Activated CD8-positive, alpha-beta memory T cell treated with anti-CD3 and anti-CD28 coated beads for 1 hour (primary cell): ENCODE results near the gene PRXL2C.
A peak's percentile ranks its signal among the peaks of the same experiment; 100 is the strongest.
"Not testable (repeated sequence)": the region's sequence is repeated elsewhere in the genome, so short reads cannot be mapped to it uniquely, and the experiment has no call there.

Experiments
- DNase-seq, 2 donors: peaks; one replicate each; pipeline ENCODE4 v3.0.0-alpha.2; 2020; ENCODE audit warnings: low read depth in 1 of 2; ENCODE audit errors: extremely low read depth in 1 of 2

The PRXL2C gene, protein sequence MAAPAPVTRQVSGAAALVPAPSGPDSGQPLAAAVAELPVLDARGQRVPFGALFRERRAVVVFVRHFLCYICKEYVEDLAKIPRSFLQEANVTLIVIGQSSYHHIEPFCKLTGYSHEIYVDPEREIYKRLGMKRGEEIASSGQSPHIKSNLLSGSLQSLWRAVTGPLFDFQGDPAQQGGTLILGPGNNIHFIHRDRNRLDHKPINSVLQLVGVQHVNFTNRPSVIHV

DNA sequence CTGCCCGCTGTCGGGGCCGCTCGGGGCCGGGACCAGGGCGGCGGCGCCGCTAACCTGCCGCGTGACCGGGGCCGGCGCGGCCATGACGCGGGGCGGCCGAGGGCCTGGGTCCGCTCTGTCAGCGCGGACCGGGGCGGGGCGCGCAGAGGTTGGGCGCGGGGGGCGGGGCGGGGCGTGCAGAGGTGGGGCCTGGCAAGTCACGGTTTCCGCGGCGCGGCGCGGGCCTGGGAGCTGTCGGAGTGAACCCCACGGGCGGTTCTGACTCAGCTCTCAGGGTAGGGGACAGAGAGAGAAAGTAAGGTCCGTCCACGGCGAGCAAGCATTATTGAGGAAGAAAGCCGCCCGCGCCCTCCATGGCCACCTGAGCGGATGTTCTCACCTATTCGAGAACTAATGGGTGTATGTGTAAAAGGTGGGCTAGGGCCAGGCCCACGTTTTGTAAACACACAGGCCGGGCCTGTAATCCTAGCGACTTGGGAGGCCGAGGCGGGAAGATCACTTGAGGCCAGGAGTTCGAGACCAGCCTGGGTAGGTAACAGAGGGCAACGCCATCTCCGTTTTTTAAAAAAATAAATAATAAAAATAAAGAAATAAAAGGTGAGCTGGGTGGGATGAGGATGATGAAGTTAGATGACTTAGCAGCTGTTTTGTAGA, at the start of gene PRXL2C:
PRXL2C (minus strand) TSS at position 120 of the 654 bp plus-strand sequence; CDS start at position 84, 36 bp downstream.
- DNase-seq = peak; percentile 70 to 81

DNA sequence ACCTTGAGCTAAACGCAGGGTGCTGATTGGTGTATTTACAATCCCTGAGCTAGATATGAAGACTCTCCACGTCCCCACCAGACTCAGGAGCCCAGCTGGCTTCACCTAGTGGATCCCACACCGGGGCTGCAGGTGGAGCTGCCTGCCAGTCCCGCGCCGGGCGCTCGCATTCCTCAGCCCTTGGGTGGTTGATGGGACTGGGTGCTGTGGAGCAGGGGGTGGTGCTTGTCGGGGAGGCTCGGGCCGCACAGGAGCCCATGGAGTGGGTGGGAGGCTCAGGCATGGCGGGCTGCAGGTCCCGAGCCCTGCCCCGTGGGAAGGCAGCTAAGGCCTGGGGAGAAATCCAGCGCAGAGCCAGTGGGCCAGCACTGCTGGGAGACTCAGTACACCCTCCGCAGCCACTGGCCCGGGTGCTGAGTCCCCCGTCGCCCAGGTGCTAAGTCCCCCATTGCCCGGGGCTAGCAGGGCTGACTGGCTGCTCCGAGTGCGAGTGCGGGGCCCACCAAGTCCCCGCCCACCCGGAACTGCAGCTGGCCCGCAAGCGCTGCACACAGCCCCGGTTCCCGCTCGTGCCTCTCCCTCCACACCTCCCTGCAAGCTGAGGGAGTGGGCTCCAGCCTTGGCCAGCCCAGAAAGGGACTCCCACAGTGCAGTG, 45.7 kb upstream of the PRXL2C start:
- not testable (repeated sequence) for DNase-seq

DNA sequence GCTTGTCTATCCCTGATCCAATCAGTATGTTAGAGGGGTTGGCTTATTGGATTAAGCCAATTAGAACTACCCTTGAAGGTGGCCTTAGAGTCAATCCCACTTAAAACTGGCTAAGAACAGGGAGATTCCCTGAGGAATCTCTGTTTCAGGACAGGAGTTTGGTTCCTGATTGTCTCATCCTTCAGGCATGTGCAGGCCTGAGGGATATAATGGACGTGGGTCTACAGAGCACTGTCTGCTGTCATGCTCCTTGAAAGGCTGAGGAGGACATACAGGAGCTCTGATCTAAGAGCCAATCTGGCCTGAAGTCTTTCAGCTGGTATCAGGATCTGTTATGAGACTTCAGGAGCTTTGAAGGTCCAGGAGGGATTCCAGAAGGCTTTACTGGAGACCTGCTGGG, 36.2 kb upstream of the PRXL2C start:
- no peak for DNase-seq

DNA sequence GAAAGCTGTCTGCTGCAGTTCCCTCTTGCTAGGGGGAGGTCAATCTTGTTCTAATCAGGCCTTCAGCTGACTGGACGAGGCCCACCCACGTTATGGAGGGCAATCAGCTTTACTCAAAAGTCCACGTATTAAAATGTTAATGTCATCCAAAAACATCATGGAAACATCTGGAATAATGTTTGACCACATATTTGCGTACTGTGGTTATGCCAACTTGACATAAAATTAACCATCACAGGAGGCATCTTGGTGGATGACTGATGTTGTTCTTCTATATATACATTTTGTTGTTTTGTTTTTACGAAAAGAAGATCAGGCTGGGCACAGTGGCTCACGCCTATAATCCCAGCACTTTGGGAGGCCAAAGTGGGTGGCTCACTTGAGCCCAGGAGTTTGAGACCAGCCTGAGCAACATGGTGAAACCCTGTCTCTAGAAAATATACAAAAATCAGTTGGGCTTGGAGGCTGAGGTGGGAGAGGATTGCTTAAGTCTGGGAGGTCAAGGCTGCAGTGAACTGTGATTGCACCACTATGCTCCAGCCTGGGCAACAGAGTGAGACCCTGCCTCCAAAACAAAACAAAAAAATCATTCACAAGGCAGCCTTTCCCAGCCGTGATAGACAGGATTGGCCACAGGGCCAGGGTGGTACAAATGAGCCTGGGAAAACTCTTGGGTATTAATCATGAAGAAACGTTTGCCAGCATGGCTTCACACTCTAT, 33.8 kb upstream of the PRXL2C start:
- no peak for DNase-seq

DNA sequence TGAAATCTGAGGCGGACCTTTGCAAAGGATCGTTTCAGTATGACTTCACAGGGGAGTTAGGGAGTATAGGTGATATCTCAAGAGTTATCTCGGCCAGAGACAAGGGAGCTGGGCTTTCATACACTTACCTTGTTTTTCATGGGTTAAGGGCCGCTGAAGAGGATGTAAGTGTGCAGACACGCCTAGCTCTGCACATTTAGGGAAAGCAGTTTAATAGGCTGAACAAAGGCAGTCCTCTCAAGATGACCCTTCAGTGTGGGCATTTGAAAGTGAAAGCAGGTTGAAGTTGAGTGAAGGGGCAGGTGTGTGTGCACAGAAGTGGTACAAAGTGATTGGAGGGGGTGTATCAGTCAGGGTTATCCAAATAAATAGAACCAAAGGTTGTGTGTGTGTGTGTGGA, 33.1 kb upstream of the PRXL2C start:
- no peak for DNase-seq

DNA sequence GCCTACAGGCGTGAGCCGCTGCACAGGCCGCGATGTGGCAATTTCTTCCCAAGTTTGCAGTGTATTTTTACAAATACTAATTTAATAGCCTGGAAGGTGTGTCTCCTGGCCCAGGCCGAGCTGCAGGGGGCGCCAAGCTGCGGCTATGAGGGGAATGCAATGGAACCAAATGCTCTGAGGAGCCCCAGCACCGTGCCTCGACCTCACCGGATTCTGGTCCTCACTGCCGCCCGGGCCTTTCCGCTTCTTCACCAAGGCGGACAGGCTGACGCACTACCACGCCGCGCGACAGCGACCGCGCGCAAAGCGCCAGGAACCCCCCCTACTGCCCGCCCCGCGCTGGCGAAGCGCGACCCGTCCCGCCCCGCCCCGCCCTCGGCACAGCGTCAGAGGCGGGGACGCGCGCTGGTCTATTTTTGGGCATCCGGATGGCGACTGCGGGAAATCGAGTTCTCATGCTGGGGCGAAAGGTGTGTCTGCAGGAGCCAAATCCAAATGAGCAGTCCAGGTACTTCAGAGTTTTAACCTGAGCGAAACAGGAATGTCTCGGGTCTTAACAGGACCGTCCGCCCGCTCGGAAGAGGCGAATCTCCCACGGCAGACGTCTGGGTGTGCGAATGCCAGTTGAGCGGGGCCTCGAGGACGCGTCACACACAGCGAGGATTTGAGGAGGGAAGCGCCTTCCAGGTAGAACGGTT, 31.7 kb upstream of the PRXL2C start:
- peak; percentile 49 to 51 for DNase-seq

DNA sequence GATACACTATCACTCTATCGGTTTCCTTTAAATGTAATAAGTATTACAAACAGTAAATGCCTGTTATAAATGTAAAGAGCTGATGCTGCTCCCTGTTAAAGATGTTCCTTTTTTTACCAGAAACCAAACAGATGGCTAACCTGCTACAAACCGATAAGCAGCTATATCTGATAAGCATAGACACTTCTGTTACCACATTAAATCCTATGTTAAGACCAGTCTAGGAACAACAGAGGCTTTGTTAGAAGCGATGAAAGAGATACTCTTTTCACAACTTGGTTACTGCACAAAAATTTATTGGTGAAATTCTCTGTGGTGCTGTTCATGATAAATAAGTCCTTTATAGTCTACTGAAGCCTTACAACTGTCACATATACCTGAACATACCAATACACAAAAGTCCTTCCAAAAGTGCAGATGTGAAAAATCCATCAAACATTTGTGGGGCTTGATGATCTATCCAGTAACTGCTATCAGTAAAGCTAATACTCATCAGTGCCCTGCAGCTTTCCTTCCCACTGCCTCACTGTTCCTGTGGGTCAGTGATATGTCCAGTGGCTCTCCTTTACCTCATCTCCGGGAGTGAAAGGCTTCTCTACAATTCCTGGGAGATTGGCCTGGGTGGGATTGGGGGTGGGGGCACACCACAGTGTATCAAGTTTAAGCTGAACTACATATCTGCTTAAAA, 25.8 kb upstream of the PRXL2C start:
- no peak for DNase-seq

DNA sequence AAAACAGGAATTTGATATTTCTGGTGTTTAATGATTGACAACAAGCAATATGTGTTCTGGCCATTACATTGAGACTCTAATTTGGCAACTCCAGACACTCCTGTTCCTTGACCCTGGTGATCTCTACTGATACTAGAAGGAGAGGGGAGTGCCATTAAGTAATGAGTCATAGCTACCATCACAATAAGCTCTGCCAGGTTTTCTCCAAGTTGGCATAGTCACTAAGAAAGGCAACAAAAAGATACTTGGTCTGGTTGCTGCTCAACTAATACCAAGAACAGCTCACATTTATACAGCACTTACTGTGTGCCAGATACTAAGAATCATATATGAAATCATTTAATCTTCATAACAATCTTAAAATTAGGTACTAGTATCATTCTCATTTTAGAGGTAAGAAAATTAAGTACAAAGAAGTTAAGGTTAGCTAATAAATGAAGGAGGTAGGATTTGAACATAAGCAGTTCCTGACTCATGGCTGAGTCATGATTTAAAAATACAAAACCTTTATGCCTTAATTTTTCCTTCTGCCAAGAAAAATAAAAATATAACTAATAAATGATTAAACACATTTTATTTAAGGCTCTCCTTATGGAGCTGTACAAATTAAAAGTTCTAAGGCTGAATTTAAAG, 19.9 kb upstream of the PRXL2C start:
- no peak for DNase-seq

DNA sequence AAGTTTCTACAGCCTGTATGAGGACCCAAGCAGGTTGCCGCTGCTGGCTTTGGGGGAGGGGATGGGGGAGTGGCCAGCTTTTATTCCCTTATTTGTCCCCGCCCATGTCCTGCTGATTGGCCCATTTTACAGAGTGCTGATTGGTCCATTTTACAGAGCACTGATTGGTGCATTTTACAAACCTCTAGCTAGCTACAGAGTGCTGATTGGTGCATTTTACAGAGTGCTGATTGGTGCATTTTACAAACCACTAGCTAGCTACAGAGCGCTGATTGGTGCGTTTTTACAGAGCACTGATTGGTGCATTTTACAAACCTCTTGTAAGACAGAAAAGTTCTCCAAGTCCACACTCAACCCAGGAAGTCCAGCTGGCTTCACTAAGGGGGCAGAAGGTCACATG, 18.7 kb upstream of the PRXL2C start:
- not testable (repeated sequence) for DNase-seq

DNA sequence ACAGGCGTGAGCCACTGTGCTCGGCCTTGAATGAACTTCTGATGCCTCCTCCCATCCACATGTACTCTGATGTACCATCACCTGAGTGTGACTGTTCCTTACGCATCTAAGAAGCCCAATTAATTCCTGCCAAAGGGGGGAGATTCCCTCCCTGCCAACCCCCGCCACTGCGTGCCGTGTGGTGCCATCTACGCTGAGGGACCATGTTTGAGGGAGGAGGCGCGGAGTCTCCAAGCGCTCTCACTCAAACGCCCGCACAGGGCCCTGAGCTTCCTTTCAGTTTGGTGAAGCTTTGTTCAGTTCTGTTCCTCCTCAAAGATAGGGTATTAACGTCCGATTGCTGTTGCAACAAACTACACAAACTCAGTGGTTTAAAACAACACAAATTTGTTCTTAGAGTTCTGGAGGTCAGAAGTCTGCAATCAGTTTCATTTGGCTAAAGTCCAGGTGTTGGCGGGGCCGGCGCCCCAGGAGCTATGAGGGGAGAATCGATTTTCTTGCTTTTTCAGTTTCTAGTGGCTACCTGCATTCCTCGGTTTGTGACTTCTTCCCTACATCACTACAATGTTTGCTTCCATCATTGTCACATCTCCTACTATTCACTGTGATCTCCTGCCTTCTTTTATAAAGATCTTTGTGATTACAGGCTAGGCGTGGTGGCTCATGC, 13.9 kb upstream of the PRXL2C start:
- DNase-seq = no peak

DNA sequence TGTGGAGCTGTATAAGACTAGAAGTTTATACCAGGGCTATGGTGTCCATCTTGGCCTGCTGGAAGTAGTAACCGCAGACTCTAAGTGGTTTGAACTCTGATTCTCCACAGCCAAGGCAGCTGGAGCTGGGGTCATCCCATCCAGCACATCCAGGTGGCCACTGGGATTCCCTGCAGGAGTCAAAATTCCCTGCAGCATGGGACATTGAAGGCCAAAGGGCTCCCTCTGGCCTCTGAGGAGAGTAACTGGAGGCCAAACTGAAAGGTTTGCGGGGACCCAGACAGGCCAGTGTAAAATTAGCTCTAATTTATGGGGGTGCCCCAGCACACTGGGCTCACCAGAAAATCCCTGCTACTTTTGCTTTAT, 12.2 kb upstream of the PRXL2C start:
- DNase-seq = no peak

DNA sequence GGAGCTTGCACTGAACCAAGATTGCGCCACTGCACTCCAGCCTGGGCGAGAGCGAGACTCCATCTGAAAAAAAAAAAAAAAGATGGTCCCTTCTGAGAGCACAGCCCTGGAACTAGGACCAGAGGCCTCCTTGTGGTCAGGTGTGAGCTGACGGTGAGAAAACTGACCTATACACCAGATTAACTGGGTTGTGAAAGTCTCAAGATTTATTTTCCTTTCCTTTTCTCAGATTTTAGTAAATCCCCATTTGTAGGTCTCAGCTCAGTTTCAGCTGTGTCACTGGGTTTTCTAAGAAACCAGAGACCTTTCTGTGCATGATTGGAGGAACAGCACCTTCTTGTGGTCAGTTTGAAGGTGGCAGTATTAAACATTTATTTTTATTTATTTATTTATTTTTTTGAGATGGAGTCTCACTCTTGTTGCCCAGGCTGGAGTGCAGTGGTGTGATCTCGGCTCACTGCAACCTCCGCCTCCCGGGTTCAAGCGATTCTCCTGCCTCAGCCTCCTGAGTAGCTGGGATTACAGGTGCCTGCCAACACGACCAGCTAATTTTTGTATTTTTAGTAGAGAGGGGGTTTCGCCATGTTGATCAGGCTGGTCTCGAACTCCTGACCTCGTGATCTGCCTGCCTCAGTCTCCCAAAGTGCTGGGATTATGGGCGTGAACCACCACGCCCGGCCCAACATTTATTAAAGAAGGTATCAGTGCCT, 11.7 kb upstream of the PRXL2C start:
- not testable (repeated sequence) for DNase-seq

DNA sequence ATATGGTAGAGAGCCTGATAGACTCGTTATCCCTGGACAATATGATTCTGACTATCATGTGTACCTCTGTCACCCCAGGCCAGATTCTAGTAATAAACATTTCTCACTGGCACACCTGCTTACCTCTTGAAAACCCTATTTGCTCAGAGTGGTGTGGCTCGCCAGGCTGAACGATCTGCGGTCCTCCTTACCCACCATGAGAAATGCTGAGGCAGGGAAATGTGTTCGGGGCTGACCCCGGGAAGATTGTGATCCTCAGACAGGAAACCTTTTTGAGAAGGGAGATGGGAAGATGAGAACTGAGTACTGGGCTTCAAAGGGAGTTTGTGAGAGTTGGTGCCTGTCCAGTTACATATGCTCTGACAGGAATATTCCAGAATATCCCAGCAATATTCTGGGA, 10.7 kb upstream of the PRXL2C start:
- DNase-seq = no peak

DNA sequence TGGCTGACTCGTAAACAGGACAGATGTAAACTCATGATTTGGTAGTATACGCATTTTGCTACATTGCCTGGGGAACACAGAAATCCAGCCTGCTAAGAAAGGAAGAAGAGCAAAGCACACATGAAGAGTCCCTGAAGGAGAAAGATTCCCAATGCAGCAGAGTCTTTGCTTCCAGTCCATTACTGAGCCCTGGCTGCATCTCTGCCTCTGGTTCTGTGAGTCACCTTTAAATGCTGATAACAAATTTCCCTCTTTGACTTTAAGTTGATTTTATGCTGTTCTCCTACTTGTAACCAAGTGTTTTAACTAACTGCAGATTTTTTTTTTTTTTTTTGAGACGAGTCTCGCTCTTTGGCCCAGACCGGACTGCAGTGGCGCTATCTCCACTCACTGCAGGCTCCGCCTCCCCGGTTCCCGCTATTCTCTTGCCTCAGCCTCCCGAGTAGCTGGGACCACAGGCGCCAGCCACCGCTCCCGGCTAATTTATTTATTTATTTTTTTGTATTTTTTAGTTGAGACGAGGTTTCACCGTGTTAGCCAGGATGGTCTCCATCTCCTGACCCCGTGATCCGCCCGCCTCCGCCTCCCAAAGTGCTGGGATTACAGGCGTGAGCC, 8.5 kb upstream of the PRXL2C start:
- DNase-seq = no peak

DNA sequence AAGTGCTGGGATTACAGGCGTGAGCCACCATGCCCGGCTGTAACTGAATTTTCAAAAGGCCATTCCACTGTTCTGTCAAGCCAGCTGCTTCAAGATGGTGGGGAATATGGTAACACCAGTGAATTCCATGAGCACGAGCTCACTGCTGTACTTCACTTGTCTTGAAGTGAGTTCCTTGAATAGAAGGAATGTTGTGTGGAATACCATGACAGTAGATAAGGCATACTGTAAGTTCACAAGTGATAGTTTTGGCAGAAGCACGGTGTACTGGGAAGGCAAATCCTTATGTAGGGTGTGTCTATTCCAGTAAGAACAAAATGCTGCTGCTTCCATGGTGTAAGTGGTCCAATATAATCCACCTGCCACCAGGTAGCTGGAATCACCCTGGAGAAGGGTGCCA, 6.6 kb upstream of the PRXL2C start:
- DNase-seq = no peak

DNA sequence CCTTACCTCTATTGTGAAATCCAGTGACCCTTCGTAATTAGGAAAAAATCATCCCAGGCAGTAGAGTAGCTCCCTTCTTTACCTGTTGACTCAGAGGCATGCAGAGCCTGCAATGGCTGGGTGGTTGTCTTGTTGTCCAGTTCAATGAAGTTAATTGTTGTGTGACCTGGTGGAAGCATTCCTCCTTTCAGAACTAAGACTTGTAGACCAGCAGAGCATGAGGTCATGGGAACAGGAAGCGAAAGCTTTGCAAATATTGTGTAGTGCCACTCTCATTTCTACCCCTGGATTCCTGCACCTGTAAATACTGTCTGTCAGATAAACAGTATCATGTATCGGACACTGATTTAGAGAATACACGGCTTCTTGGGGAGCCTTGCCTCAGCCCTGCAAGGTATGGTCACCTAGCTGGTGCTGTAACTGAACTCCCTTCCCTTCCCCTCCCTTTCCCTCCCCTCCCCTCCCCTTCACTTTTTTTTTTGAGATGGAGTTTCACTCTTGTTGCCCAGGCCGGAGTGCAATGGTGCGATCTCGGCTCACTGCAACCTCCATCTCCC, 5.7 kb upstream of the PRXL2C start:
- no peak for DNase-seq

DNA sequence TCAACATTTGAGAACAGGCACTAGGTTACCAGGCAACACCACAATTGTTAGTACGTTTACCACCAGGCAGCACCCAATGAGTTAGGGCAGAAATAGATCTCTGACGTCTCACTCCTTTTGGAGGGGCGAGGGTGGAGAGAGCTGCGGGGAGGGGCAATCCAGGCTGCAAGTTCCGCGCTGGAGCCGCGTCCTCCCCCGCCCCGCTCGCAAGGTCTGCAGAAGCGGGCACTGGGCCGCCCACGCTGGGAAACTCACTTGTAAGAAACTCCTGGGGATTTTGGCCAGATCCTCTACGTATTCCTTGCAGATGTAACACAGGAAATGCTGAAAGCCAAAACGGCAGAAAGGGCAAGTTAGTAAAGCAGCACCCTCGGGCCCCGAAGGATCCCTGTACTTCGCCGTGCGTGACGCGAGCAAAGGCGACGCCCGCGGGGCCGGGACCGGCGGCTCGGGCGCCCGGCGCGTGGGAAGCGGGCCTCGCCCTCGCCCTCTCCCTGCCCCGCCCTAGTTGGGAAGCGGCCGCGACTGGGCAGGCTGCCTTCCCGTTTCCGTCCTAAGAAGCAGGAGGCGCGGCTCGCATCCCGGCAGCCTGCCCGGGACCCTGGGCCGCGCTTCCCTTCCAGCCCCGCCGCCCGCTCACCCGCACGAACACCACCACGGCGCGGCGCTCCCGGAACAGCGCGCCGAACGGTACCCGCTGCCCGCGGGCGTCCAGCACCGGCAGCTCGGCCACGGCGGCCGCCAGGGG, 493 bp downstream of the PRXL2C start:
- DNase-seq = peak; percentile 59 to 65
